ENCODE results near the gene NKAIN4. TPM values are rescaled to one million over a fixed set of nuclear protein-coding genes. Genes with fewer than 3 reads are reported as not detected.

NKAIN4 gene
- total and polyA plus RNA-seq, 2 donors (not counting 1 experiment from before 2014, with no cell fraction given), result not detected

GRCh38 chr20:63281742-63282665 is 27.7 kb upstream of the NKAIN4 start:
- Histone ChIP-seq H3K27ac (ENCODE audit: low read length in 2 of 2) (no peak overlapping the region), H2AFZ (ENCODE audit: insufficient read depth, low read depth, low read length, poor library complexity, severe bottlenecking) (no peak overlapping the region), H3K4me2 (replicated peaks; ENCODE audit: low read depth, low read length, poor library complexity, severe bottlenecking) (no peak overlapping the region), H3K27me3 (replicated peaks in 1 of 4; ENCODE audit: control extremely low read depth in 1 of 4, control insufficient read depth in 3 of 4, insufficient read depth in 4 of 4, low read length in 3 of 4) (no peaks in the 10 kb centered on the region), H3K36me3 (replicated peaks in 1 of 2; ENCODE audit: control extremely low read depth in 1 of 2, control insufficient read depth in 1 of 2, extremely low read depth in 1 of 2, insufficient read depth in 2 of 2, low read length in 1 of 2) (peaks cover 0 to 34% of the 10 kb centered on the region in 2 experiments), H3K4me1 (ENCODE audit: control insufficient read depth in 2 of 2, insufficient read depth in 2 of 2, low read length in 2 of 2) (no peaks in the 10 kb centered on the region), H4K20me1 (ENCODE audit: control insufficient read depth, insufficient read depth, low read length, poor library complexity, severe bottlenecking) (peaks cover 15% of the 10 kb centered on the region), H3K9ac (ENCODE audit: low read length) (no peak overlapping the region), H3K9me3 (ENCODE audit: control extremely low read depth in 1 of 3, control insufficient read depth in 2 of 3, insufficient read depth in 1 of 3, low read length in 2 of 3) (no peaks in the 10 kb centered on the region), H3K79me2 (ENCODE audit: control insufficient read depth, insufficient read depth, low read length) (peaks cover 5% of the 10 kb centered on the region), H3K4me3 (ENCODE audit: control extremely low read depth in 1 of 5, extremely low read depth in 1 of 5, insufficient read depth in 1 of 5, low read depth in 2 of 5, low read length in 4 of 5) (no peak overlapping the region)
- no peak for TF ChIP-seq EZH2 (IDR thresholded peaks at IDR 0.05; ENCODE audit: borderline replicate concordance, insufficient read depth, low read depth, low read length, poor library complexity, severe bottlenecking)
- no peak for TF ChIP-seq CTCF (IDR thresholded peaks at IDR 0.05)
- ChIA-PET CTCF (interaction anchor here (1.6 kb wide), 1 partner anchor 67 kb away, joined by 3 read pairs; no protein-coding TSS in a partner anchor), POLR2A (no interaction called here)
- Mint-ChIP-seq H3K9me3 (ENCODE audit: insufficient read depth) (no peaks in the 10 kb centered on the region), H3K4me3 (no peak overlapping the region), H3K27ac (no peak overlapping the region), H3K27me3 (no peaks in the 10 kb centered on the region), H3K4me1 (peaks cover 1% of the 10 kb centered on the region)
- DNase-seq (no peak), ATAC-seq (ENCODE audit: low read depth) (no peak)
- intact Hi-C loops (cut with micrococcal nuclease), result no loop called here
- WGBS (ENCODE audit: insufficient coverage), result 91% methylated on average over 37 of the region's 38 CpGs
